Measurements from ENCODE around the gene ANGPTL2.

Gene ANGPTL2

GRCh38 chr9:127162046-127162863 lies 39.8 kb upstream of the ANGPTL2 start:
- no peak for TF ChIP-seq CTCF (IDR thresholded peaks at IDR 0.05; ENCODE audit: control insufficient read depth, insufficient read depth, low read depth, low read length, missing control alignments)
- peak; percentile 47 for DNase-seq (ENCODE audit: low read depth)
- H3K4me3 ChIP-seq (ENCODE audit: control insufficient read depth, low read depth, low read length): no peak overlapping the region

GRCh38 chr9:127161081-127161624 lies 38.7 kb upstream of the ANGPTL2 start:
- H3K4me3 ChIP-seq (ENCODE audit: control insufficient read depth, low read depth, low read length): no peak overlapping the region
- no peak for TF ChIP-seq CTCF (IDR thresholded peaks at IDR 0.05; ENCODE audit: control insufficient read depth, insufficient read depth, low read depth, low read length, missing control alignments)
- DNase-seq (ENCODE audit: low read depth): no peak

GRCh38 chr9:127159949-127160610 lies 37.6 kb upstream of the ANGPTL2 start:
- no peak overlapping the region for H3K4me3 ChIP-seq (ENCODE audit: control insufficient read depth, low read depth, low read length)
- no peak for DNase-seq (ENCODE audit: low read depth)
- TF ChIP-seq CTCF (IDR thresholded peaks at IDR 0.05; ENCODE audit: control insufficient read depth, insufficient read depth, low read depth, low read length, missing control alignments): no peak

- no peak overlapping the region for H3K4me3 ChIP-seq (ENCODE audit: control insufficient read depth, low read depth, low read length)
- peak; percentile 49 for TF ChIP-seq CTCF (IDR thresholded peaks at IDR 0.05; ENCODE audit: control insufficient read depth, insufficient read depth, low read depth, low read length, missing control alignments)
- peak; percentile 82 for DNase-seq (ENCODE audit: low read depth)
Measured at GRCh38 chr9:127159325-127159801, 36.9 kb upstream of the ANGPTL2 start.

GRCh38 chr9:127158786-127159324 lies 36.4 kb upstream of the ANGPTL2 start:
- no peak for TF ChIP-seq CTCF (IDR thresholded peaks at IDR 0.05; ENCODE audit: control insufficient read depth, insufficient read depth, low read depth, low read length, missing control alignments)
- no peak overlapping the region for H3K4me3 ChIP-seq (ENCODE audit: control insufficient read depth, low read depth, low read length)

GRCh38 chr9:127155314-127155960 lies 33.0 kb upstream of the ANGPTL2 start:
- no peak for TF ChIP-seq CTCF (IDR thresholded peaks at IDR 0.05; ENCODE audit: control insufficient read depth, insufficient read depth, low read depth, low read length, missing control alignments)
- DNase-seq (ENCODE audit: low read depth): no peak
- no peak overlapping the region for H3K4me3 ChIP-seq (ENCODE audit: control insufficient read depth, low read depth, low read length)

More at GRCh38 chr9:127158786-127159324, 36.4 kb upstream of the ANGPTL2 start:
- no peak for DNase-seq (ENCODE audit: low read depth)

Data from AG09309 (cell line).